Activated CD4-positive, CD25-positive, alpha-beta regulatory T cell treated with anti-CD3 and anti-CD28 coated beads, Interleukin-2, amount 50 U/mL, for 24 hours (primary cell): ENCODE measurements around the gene TMC5.
"Not testable (repeated sequence)": the region's sequence is repeated elsewhere in the genome, so short reads cannot be mapped to it uniquely, and the experiment has no call there.

Experiments
- ATAC-seq, 2 donors: fragments of 150-1000 bp; cut with Tn5 transposase; one replicate each; pipeline ENCODE4 v1.10.0; 2021; ENCODE audit warnings: mild to moderate bottlenecking in 1 of 2, moderate library complexity in 1 of 2

TMC5 gene

GRCh38 chr16:19512297-19512696, 94.6 kb downstream of the TMC5 start:
- no peak for ATAC-seq

- no peak for ATAC-seq
These were observed 95.8 kb downstream of the TMC5 start for GRCh38 chr16:19513377-19514053.

GRCh38 chr16:19515757-19516156, 98.1 kb downstream of the TMC5 start:
- ATAC-seq: no peak

- peak; percentile 11 to 28 for ATAC-seq
These were observed 99.9 kb downstream of the TMC5 start for GRCh38 chr16:19517424-19518089.

GRCh38 chr16:19518388-19518787, 100.7 kb downstream of the TMC5 start:
- ATAC-seq: no peak

GRCh38 chr16:19520861-19521331, 103.2 kb downstream of the TMC5 start:
- no peak for ATAC-seq

GRCh38 chr16:19521471-19522396, 104.1 kb downstream of the TMC5 start, which contains the start of gene GDE1:
GDE1 (minus strand) TSS chr16:19522098; CDS start chr16:19521964, 134 bp downstream.
- peak; percentile 79 to 82 for ATAC-seq

GRCh38 chr16:19522397-19522732, 104.7 kb downstream of the TMC5 start:
- no peak for ATAC-seq

- no peak for ATAC-seq
These were observed 105.1 kb downstream of the TMC5 start for GRCh38 chr16:19522760-19523159.

GRCh38 chr16:19523184-19523558, 105.5 kb downstream of the TMC5 start:
- ATAC-seq: no peak

- ATAC-seq: peak; percentile 91 to 92
These were observed 106.1 kb downstream of the TMC5 start, which contains the start of gene CCP110 for GRCh38 chr16:19523559-19524355. CCP110 (plus strand) TSS chr16:19523942; CDS start chr16:19527882, 3,940 bp downstream.

GRCh38 chr16:19524356-19524615, 106.6 kb downstream of the TMC5 start:
- ATAC-seq: no peak

GRCh38 chr16:19524616-19525384, 107.1 kb downstream of the TMC5 start:
- no peak for ATAC-seq

GRCh38 chr16:19525385-19525723, 107.7 kb downstream of the TMC5 start:
- no peak for ATAC-seq

- no peak for ATAC-seq
These were observed 109.5 kb downstream of the TMC5 start for GRCh38 chr16:19527161-19527560.

GRCh38 chr16:19528666-19529065, 111.0 kb downstream of the TMC5 start:
- ATAC-seq: no peak

- no peak for ATAC-seq
These were observed 114.9 kb downstream of the TMC5 start for GRCh38 chr16:19532601-19533000.

GRCh38 chr16:19540241-19540970, 122.7 kb downstream of the TMC5 start:
- no peak for ATAC-seq

- no peak for ATAC-seq
These were observed 124.6 kb downstream of the TMC5 start for GRCh38 chr16:19542138-19542821.

GRCh38 chr16:19543278-19543996, 125.8 kb downstream of the TMC5 start:
- not testable (repeated sequence) for ATAC-seq
